DND-41 (cell line): ENCODE measurements around the gene MRPL45.

Experiments used
- CTCF ChIP-seq: IDR thresholded peaks from 2 replicates; pipeline ENCODE4 v1.5.1; 2012; ENCODE audit warnings: borderline replicate concordance, low read length, moderate library complexity, mild to moderate bottlenecking; ENCODE audit not compliant: poor library complexity, severe bottlenecking; ENCODE audit errors: extremely low read depth
- EZH2 ChIP-seq: IDR thresholded peaks from 3 replicates; pipeline ENCODE4 v1.6.1; 2012; ENCODE audit warnings: borderline replicate concordance, low read depth, mild to moderate bottlenecking, moderate library complexity, low read length, inconsistent platforms; ENCODE audit not compliant: severe bottlenecking

- TF ChIP-seq CTCF (no peak), EZH2 (no peak)
These were observed 27.8 kb downstream of the MRPL45 start for GRCh38 chr17:38324772-38325171.
